ENCODE measurements around the gene C2orf42.

C2orf42 gene

GRCh38 chr2:70101174-70101573, 89.6 kb downstream of the C2orf42 start:
- TF ChIP-seq CTCF (conservative IDR thresholded peaks at IDR 0.05; ENCODE audit: low read depth, low read length) = no peak

More at GRCh38 chr2:70101174-70101573, 89.6 kb downstream of the C2orf42 start:
- peaks cover 30% of the 10 kb centered on the region for H3K4me1 ChIP-seq (ENCODE audit: low read depth, poor library complexity, severe bottlenecking)
- H2AFZ ChIP-seq (ENCODE audit: low read depth) = no peak overlapping the region
- H4K20me1 ChIP-seq (ENCODE audit: insufficient read depth) = no peaks in the 10 kb centered on the region
- H3K36me3 ChIP-seq (ENCODE audit: insufficient read depth) = no peaks in the 10 kb centered on the region
- H3K9ac ChIP-seq = no peak overlapping the region
- H3K4me3 ChIP-seq (IDR thresholded peaks at IDR 0.05; ENCODE audit: insufficient read depth, low read depth, low read length) = no peak overlapping the region
- H3K79me2 ChIP-seq (ENCODE audit: insufficient read depth, low read depth) = no peaks in the 10 kb centered on the region
- no peak overlapping the region for H3K4me2 ChIP-seq
- no peak overlapping the region for H3K27ac ChIP-seq
- H3K27me3 ChIP-seq (ENCODE audit: insufficient read depth, low read depth) = no peaks in the 10 kb centered on the region

All from KMS-11 (cell line).